Adrenal gland (tissue), 5 donors: Measurements from ENCODE around the gene OR7G1.

Experiments
- CTCF ChIP-seq, 6 experiments: fragments of 450-650 bp in 4 of 6; fragments of 200-600 bp in 2 of 6; sonication (generic) in 1 of 6; IDR thresholded peaks; 1 replicate in 5 of 6; 2 replicates in 1 of 6; pipeline versions ENCODE4 v1.5.1 to v1.8.0; 2016 to 2021; ENCODE audit warnings: antibody characterized with exemption in 6 of 6, mild to moderate bottlenecking in 2 of 6, moderate library complexity in 1 of 6
- POLR2A ChIP-seq, 2 donors: fragments of 450-650 bp; IDR thresholded peaks; one replicate each; pipeline ENCODE4 v1.6.1; 2017; ENCODE audit warnings: antibody characterized with exemption in 2 of 2, mild to moderate bottlenecking in 2 of 2, moderate library complexity in 1 of 2
- donor health status: DM: no; HTN: no; CAD: no.

GRCh38 chr19:9159891-9160290 is 44.3 kb upstream of the OR7G1 start:
- TF ChIP-seq CTCF (IDR thresholded peaks at IDR 0.05), result no peak
- TF ChIP-seq POLR2A (IDR thresholded peaks at IDR 0.05), result no peak
